ENCODE data around the gene CD58. TPM values are rescaled to one million over a fixed set of nuclear protein-coding genes. Genes with fewer than 3 reads are reported as not detected.
"Not testable (repeated sequence)": the region's sequence is repeated elsewhere in the genome, so short reads cannot be mapped to it uniquely, and the experiment has no call there.

CD58 gene
- polyA plus RNA-seq, 1 of the 3 experiments (the other 2 are of a cell fraction), result 18.1 TPM

DNA sequence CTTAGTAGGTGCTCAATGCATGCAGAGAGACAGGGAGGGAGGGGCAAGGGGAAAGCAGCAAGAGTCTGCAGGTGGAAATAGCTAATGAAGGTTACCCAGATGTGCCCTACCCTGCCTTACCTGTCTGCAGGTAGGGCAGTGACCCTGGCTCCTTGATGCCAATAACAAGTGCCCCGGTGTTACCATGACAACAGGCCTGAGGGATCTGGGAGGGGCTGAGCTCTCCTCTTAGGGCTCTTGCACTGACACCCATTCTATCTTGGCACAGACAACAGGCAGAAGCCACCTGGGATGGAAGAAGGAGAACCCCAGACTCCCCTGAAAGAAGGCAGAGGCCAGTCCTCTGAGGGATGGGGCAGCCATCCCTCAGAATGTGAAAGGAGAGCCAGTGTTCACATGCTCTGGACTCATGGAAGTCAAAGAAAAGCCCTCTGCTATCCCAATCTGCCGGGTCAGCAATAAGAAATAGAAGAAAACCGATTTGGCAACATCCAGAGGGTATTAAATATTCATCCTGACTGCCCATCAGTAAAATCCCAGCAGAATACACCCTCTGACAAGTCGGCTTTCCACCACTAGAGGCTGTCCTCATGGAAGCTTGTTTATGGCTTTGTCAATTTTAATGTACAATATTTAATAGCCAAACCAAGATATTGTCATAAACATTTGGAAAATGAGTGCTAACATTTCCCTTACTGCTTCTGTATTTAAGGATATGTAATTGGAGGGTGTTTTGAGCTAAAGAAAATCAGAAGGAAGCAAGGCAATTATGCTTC is 24.4 kb upstream of the CD58 start:
- H3F3A ChIP-seq (replicated peaks; ENCODE audit: insufficient read depth); H4K20me1 ChIP-seq (ENCODE audit: insufficient read depth); H3K9ac ChIP-seq; DNase-seq; H3K27me3 ChIP-seq (ENCODE audit: insufficient read depth); H2AFZ ChIP-seq (ENCODE audit: low read depth); H3K36me3 ChIP-seq (replicated peaks in 1 of 2; ENCODE audit: control insufficient read depth in 1 of 2, insufficient read depth in 2 of 2, low read length in 1 of 2); H3K9me3 ChIP-seq; H3K9me2 ChIP-seq; POLR2A ChIA-PET; H3K4me2 ChIP-seq; H3K4me1 ChIP-seq (ENCODE audit: control insufficient read depth in 1 of 2, insufficient read depth in 2 of 2, low read depth in 1 of 2, low read length in 1 of 2); H3K79me2 ChIP-seq (ENCODE audit: insufficient read depth); H3K4me3 ChIP-seq (ENCODE audit: low read depth in 2 of 2, low read length in 1 of 2): not testable (repeated sequence)
- 51% methylated on average over 4 of the region's 4 CpGs for WGBS (ENCODE audit: low lambda C conversion rate)
- CTCF ChIA-PET, result interaction anchor here (0.6 to 3.4 kb wide), 16 partner anchors 11 to 470 kb away, joined by 3 to 41 read pairs (median 3); partner anchors contain the start of genes CD58 and TTF2
- peak overlapping the region in 1 of 2 experiments; percentile 57; a peak in 2 of 4 replicates for H3K27ac ChIP-seq (ENCODE audit: low read depth in 2 of 2, low read length in 1 of 2)
- TF ChIP-seq, protein P1, sequence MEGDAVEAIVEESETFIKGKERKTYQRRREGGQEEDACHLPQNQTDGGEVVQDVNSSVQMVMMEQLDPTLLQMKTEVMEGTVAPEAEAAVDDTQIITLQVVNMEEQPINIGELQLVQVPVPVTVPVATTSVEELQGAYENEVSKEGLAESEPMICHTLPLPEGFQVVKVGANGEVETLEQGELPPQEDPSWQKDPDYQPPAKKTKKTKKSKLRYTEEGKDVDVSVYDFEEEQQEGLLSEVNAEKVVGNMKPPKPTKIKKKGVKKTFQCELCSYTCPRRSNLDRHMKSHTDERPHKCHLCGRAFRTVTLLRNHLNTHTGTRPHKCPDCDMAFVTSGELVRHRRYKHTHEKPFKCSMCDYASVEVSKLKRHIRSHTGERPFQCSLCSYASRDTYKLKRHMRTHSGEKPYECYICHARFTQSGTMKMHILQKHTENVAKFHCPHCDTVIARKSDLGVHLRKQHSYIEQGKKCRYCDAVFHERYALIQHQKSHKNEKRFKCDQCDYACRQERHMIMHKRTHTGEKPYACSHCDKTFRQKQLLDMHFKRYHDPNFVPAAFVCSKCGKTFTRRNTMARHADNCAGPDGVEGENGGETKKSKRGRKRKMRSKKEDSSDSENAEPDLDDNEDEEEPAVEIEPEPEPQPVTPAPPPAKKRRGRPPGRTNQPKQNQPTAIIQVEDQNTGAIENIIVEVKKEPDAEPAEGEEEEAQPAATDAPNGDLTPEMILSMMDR (IDR thresholded peaks at IDR 0.05), result peak; percentile 51

DNA sequence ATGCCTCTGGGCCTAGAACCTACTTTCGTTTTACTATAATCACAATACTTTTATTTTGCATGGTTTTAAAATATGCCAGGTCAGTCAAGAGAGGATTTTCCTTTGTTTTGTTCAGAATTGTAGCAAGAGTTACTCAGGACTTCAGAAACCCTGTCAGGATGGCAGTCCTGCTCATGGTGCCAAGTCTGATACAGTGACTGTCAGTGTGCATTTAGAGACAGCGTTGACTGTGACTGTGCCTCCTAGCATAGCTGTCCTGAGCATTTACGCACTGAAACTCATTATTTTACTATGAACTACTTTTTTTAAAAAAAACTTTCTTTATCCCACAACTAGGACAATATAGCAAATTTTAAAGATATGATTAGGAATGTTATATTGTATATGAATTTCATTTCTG is 23.2 kb upstream of the CD58 start:
- H3K9ac ChIP-seq; H3K9me3 ChIP-seq; H3K9me2 ChIP-seq; H3K4me3 ChIP-seq (ENCODE audit: low read depth in 2 of 2, low read length in 1 of 2); H3F3A ChIP-seq (replicated peaks; ENCODE audit: insufficient read depth); H3K27ac ChIP-seq (ENCODE audit: low read depth in 2 of 2, low read length in 1 of 2); H4K20me1 ChIP-seq (ENCODE audit: insufficient read depth); DNase-seq; H2AFZ ChIP-seq (ENCODE audit: low read depth); H3K27me3 ChIP-seq (ENCODE audit: insufficient read depth); H3K36me3 ChIP-seq (replicated peaks in 1 of 2; ENCODE audit: control insufficient read depth in 1 of 2, insufficient read depth in 2 of 2, low read length in 1 of 2); H3K79me2 ChIP-seq (ENCODE audit: insufficient read depth); H3K4me2 ChIP-seq; POLR2A ChIA-PET: not testable (repeated sequence)
- H3K4me1 ChIP-seq (ENCODE audit: control insufficient read depth in 1 of 2, insufficient read depth in 2 of 2, low read depth in 1 of 2, low read length in 1 of 2), result peaks cover 5 to 17% of the 10 kb centered on the region in 2 experiments; a peak in 2 of 4 replicates
- 94% methylated on average over 3 of the region's 3 CpGs for WGBS (ENCODE audit: low lambda C conversion rate)
- CTCF ChIA-PET, result interaction anchor here (2.6 kb wide), 1 partner anchor 10 kb away, joined by 9 read pairs; no protein-coding TSS in a partner anchor

DNA sequence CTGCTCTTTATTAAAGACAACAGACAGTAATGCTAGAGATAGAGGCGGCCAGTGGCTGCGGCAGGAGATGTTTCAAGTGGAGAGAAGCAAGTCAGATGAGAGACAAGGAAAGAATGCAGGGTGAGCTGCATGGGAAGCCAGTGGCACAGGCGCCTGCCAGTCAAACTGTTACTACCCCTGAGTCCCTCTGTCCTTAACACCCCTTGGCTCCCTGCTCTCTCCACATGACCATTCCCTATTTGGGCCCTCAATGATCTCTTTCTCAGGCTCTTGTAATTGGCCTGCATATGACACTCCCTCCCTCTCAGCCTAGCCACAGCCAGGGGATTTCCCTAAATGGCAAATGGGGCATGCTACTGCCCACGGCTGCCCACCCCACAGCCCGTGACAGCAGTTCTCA is 22.6 kb upstream of the CD58 start:
- H4K20me1 ChIP-seq (ENCODE audit: insufficient read depth); H3K4me3 ChIP-seq (ENCODE audit: low read depth in 2 of 2, low read length in 1 of 2); H3K27me3 ChIP-seq (ENCODE audit: insufficient read depth); H3K9ac ChIP-seq; H3K4me2 ChIP-seq; H3F3A ChIP-seq (replicated peaks; ENCODE audit: insufficient read depth); DNase-seq; H2AFZ ChIP-seq (ENCODE audit: low read depth); H3K79me2 ChIP-seq (ENCODE audit: insufficient read depth); H3K27ac ChIP-seq (ENCODE audit: low read depth in 2 of 2, low read length in 1 of 2); H3K36me3 ChIP-seq (replicated peaks in 1 of 2; ENCODE audit: control insufficient read depth in 1 of 2, insufficient read depth in 2 of 2, low read length in 1 of 2); POLR2A ChIA-PET; H3K9me3 ChIP-seq; H3K9me2 ChIP-seq: not testable (repeated sequence)
- 95% methylated on average over 3 of the region's 5 CpGs for WGBS (ENCODE audit: low lambda C conversion rate)
- peaks cover 5 to 17% of the 10 kb centered on the region in 2 experiments; a peak in 2 of 4 replicates for H3K4me1 ChIP-seq (ENCODE audit: control insufficient read depth in 1 of 2, insufficient read depth in 2 of 2, low read depth in 1 of 2, low read length in 1 of 2)
- CTCF ChIA-PET, result interaction anchor here (0.9 kb wide), 1 partner anchor 19 kb away, joined by 3 read pairs; no protein-coding TSS in a partner anchor

DNA sequence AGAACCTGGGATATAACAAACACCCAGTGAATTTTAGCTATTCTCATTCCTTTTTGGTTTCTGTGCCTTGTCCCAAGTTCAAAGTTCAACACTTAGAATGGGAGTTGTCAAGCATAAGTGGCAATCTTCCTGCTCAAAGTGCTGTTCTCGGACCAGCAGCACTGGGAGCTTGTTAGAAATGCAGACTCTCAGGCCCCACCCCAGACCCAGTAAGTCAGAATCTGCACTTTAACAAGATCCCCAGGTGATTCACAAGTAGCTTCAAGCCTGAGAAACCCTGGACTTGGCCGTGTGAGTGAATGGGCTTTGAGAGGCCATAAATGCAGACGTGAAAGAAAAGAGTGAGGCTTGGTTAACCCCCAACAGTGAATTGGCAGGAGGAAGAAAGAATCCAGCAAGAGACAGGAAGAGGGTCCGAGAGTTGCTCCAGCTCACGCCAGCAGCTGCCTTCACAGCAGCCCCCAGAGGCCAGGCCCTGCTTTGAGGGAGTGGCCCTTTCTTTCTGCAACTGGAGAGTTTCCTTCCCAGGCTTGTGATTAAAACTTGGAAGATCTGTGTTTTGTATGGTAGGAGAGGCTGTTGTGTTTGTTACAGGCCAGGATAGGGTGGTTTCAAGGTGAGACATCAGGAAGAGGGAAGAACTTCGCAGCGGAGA is 21.3 kb upstream of the CD58 start:
- DNase-seq; H3K27me3 ChIP-seq (ENCODE audit: insufficient read depth); H3K9ac ChIP-seq; H3K79me2 ChIP-seq (ENCODE audit: insufficient read depth); H3K36me3 ChIP-seq (replicated peaks in 1 of 2; ENCODE audit: control insufficient read depth in 1 of 2, insufficient read depth in 2 of 2, low read length in 1 of 2); H4K20me1 ChIP-seq (ENCODE audit: insufficient read depth); H3K9me2 ChIP-seq; H3K4me3 ChIP-seq (ENCODE audit: low read depth in 2 of 2, low read length in 1 of 2); H2AFZ ChIP-seq (ENCODE audit: low read depth); POLR2A ChIA-PET; H3K9me3 ChIP-seq; H3K4me2 ChIP-seq; H3K27ac ChIP-seq (ENCODE audit: low read depth in 2 of 2, low read length in 1 of 2); H3F3A ChIP-seq (replicated peaks; ENCODE audit: insufficient read depth): not testable (repeated sequence)
- CTCF ChIA-PET, result interaction anchor here (0.9 kb wide), 1 partner anchor 17 kb away, joined by 3 read pairs; no protein-coding TSS in a partner anchor
- H3K4me1 ChIP-seq (ENCODE audit: control insufficient read depth in 1 of 2, insufficient read depth in 2 of 2, low read depth in 1 of 2, low read length in 1 of 2), result peaks cover 5 to 17% of the 10 kb centered on the region in 2 experiments; a peak in 2 of 4 replicates
- 88% methylated on average over 5 of the region's 7 CpGs for WGBS (ENCODE audit: low lambda C conversion rate)

DNA sequence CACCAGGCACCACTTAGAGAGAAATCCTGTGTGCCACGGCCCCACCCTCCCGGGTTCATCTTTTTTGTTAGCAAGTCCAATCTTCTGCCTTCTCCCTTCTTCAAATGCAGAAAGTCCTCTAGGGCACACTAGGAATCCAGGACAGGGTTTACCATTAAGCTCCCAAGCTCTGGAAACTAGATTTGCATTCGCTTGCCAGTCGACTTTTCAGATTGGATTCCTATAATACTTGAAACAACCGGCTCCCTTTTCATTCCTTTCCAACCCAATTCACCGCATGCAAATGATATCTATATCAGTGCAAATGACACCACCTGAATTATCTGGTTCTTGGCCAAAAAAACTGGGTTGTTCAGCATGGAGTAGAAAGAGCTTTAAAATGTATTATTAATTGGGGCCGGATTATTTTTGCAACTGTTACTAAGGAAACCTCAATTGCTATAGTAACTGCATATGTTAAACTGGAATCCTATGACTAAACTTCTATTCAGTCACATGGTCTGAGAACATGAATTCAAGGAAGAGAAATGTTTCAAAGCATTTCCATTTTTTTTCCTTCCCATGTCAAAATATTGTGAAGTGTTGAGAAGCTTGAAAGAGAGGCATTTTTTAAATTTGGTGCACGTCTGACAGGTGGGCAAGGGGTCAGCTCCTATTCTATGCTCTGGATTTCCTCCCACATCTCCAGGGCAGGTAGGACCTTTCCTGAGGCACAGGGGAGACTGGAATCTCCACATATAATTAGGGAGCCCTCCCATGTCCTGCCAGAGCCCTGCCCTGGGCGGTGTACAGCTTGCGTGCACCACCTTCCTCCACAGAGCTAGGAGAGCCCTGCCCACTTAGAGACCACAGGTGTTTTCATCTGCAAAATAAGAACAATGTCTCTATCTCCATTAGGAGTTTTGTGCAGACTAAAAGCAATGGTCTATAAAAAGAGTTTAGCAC is 20.5 kb upstream of the CD58 start:
- H2AFZ ChIP-seq (ENCODE audit: low read depth); CTCF ChIA-PET; DNase-seq: not testable (repeated sequence)

More for the DNA sequence above, 20.5 kb upstream of the CD58 start:
- H4K20me1 ChIP-seq (ENCODE audit: insufficient read depth); H3K27me3 ChIP-seq (ENCODE audit: insufficient read depth); H3K9ac ChIP-seq; H3K4me3 ChIP-seq (ENCODE audit: low read depth in 2 of 2, low read length in 1 of 2); POLR2A ChIA-PET; H3K79me2 ChIP-seq (ENCODE audit: insufficient read depth); H3K27ac ChIP-seq (ENCODE audit: low read depth in 2 of 2, low read length in 1 of 2); H3F3A ChIP-seq (replicated peaks; ENCODE audit: insufficient read depth); H3K9me3 ChIP-seq; H3K4me2 ChIP-seq; H3K9me2 ChIP-seq; H3K36me3 ChIP-seq (replicated peaks in 1 of 2; ENCODE audit: control insufficient read depth in 1 of 2, insufficient read depth in 2 of 2, low read length in 1 of 2): not testable (repeated sequence)
- peaks cover 5 to 24% of the 10 kb centered on the region in 2 experiments; a peak in 3 of 4 replicates for H3K4me1 ChIP-seq (ENCODE audit: control insufficient read depth in 1 of 2, insufficient read depth in 2 of 2, low read depth in 1 of 2, low read length in 1 of 2)
- 67% methylated on average over 2 of the region's 10 CpGs for WGBS (ENCODE audit: low lambda C conversion rate)
